Osteoblast (primary cell): Measurements from ENCODE around the gene PBX2. TPM values are rescaled to one million over a fixed set of nuclear protein-coding genes. Genes with fewer than 3 reads are reported as not detected.
A peak's percentile ranks its signal among the peaks of the same experiment; 100 is the strongest.

Experiments
- DNase-seq: peaks from one replicate; pipeline ENCODE4 v3.0.0; 2011; ENCODE audit warnings: low spot score, mixed read lengths; ENCODE audit not compliant: insufficient read length; ENCODE audit errors: missing footprints
- H2AFZ ChIP-seq: 2 replicates; pipeline ENCODE4 v1.6.0; 2011; ENCODE audit warnings: mild to moderate bottlenecking, low read length
- H3K27ac ChIP-seq: 2 replicates; pipeline ENCODE4 v1.5.1; 2011; ENCODE audit warnings: mild to moderate bottlenecking, low read depth, low read length, moderate library complexity
- H3K27me3 ChIP-seq: 2 replicates; pipeline ENCODE4 v1.6.0; 2012; ENCODE audit warnings: mild to moderate bottlenecking, control low read depth, inconsistent platforms, low read length, moderate library complexity; ENCODE audit not compliant: insufficient read depth
- H3K36me3 ChIP-seq: 2 replicates; pipeline ENCODE4 v1.5.1; 2011; ENCODE audit warnings: mild to moderate bottlenecking, low read length, control low read depth, moderate library complexity; ENCODE audit not compliant: insufficient read depth
- H3K4me1 ChIP-seq: 2 replicates; pipeline ENCODE4 v1.5.1; 2011; ENCODE audit warnings: mild to moderate bottlenecking, low read length, control low read depth, moderate library complexity; ENCODE audit not compliant: insufficient read depth
- H3K4me2 ChIP-seq: 2 replicates; pipeline ENCODE4 v1.6.0; 2011; ENCODE audit warnings: mild to moderate bottlenecking, low read length; ENCODE audit not compliant: insufficient read depth
- H3K4me3 ChIP-seq: fragments of 200-600 bp; sonication (generic); 3 replicates; pipeline ENCODE4 v1.5.1; 2012; ENCODE audit warnings: mild to moderate bottlenecking, low read length, inconsistent platforms; ENCODE audit not compliant: insufficient read depth
- H3K79me2 ChIP-seq: 2 replicates; pipeline ENCODE4 v1.6.0; 2012; ENCODE audit warnings: mild to moderate bottlenecking, low read length, control low read depth, inconsistent platforms; ENCODE audit not compliant: insufficient read depth
- H3K9me3 ChIP-seq: 2 replicates; pipeline ENCODE4 v1.5.1; 2011; ENCODE audit warnings: low read depth, low read length, control low read depth
- H4K20me1 ChIP-seq: 2 replicates; pipeline ENCODE4 v1.6.0; 2012; ENCODE audit warnings: mild to moderate bottlenecking, low read length, control low read depth; ENCODE audit not compliant: insufficient read depth
- CTCF ChIP-seq: IDR thresholded peaks from 2 replicates; pipeline ENCODE4 v1.5.1; 2011; ENCODE audit warnings: mild to moderate bottlenecking, low read depth, low read length, moderate library complexity; ENCODE audit errors: extremely low read depth
- total RNA-seq: library from RNA; depleted of rRNA; stranded (reverse); fragments of >200 nt; gene quantifications from 2 replicates; pipeline ENCODE4 v1.2.3, GENCODE V29; 2012

The PBX2 gene
- total RNA-seq, 1 donor = 17.4 TPM

DNA sequence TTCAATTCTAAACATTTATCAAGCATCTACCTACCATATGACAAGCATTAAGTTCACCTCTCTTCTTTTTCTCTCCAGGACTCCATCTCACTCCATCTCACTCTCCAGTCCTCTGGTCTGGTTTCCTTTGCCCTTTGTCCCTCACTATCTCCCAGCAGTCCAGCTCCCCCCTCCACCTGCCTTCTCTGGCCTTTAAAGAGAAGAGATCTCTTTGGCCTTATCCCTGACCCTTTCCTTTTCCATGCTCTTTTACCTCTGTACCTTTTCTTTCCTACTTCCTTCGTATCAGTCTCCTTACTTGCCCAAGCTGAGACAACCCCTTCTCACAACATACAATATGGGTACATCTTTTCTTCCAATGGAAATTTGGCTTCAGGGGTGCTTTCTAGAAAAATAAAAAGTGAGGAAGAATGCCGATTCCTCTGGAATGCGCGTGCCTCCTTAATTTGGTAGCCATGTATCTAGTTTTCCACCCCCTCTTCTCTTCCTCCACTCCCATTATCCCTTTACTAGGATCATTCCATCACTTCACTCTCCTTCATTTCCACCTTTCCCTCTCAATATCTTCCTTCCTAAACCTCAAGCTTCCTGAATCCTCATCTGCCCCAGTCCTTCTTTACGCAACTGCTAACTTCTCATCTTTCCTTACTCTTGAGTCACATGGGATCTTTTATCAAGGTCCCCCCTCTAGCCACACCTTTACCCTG is 13.4 kb downstream of the PBX2 start:
- Histone ChIP-seq H4K20me1 (no peaks in the 10 kb centered on the region), H3K4me1 (peaks cover 35% of the 10 kb centered on the region), H3K27ac (peak overlapping the region; percentile 93), H3K79me2 (peaks cover 47% of the 10 kb centered on the region), H3K27me3 (no peaks in the 10 kb centered on the region), H3K4me3 (peak overlapping the region; percentile 86), H2AFZ (peak overlapping the region; percentile 93), H3K4me2 (peak overlapping the region; percentile 99), H3K36me3 (peaks cover 13% of the 10 kb centered on the region), H3K9me3 (no peaks in the 10 kb centered on the region)
- DNase-seq = peak; percentile 73
- TF ChIP-seq CTCF = no peak

DNA sequence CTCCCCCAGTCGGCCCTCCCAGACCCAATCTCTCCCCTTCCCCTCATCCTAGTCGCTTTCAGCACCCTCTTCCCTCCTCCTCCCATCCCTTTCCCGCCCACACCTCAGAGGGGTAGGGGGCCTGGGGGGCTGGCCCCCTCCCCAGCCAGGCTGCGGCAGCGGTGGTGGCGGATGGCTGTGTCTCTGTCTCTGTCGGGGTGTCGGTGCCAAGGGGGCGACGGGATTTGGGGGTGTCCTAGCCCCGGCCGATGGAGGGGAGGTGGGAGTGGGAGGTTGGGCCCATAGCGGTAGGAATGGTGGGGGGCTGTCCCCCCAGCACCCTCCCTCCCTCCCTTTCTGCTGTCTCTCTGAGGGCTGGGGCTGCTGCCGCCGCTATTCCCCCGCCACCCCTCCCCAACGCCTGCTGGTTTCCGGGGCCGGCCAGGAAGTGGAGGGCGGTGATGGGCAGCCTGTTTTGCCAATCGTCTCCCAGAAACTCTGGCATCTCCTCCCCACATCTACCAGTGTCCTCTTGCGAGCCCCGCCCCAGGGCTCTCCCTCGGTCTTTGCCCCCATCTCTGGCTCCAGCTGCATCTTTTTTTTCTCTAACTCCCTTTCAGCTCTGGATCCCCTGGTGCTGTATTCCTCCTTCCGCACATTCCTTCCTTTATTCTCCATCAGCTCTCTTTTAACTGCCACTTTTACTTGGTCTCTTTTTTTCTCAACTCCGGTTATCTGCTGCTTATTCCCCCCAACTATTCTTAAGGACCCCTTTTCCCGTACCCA is 14.1 kb downstream of the PBX2 start, which contains the start of gene AGPAT1:
Gene AGPAT1, minus strand, starts transcription at position 374 of the 765 bp plus-strand sequence. CDS start 4,588 bp downstream, outside the sequence.
- Histone ChIP-seq H3K36me3 (peaks cover 13% of the 10 kb centered on the region), H2AFZ (peak within 1 kb of the TSS; percentile 93), H3K9me3 (no peaks in the 10 kb centered on the region), H3K4me3 (peak within 1 kb of the TSS; percentile 86), H3K4me1 (peaks cover 35% of the 10 kb centered on the region), H4K20me1 (peaks cover 2% of the 10 kb centered on the region), H3K27me3 (no peaks in the 10 kb centered on the region), H3K4me2 (peak within 1 kb of the TSS; percentile 99), H3K79me2 (peaks cover 50% of the 10 kb centered on the region), H3K27ac (peak within 1 kb of the TSS; percentile 93)
- peak; percentile 99 for DNase-seq
- TF ChIP-seq CTCF = no peak

DNA sequence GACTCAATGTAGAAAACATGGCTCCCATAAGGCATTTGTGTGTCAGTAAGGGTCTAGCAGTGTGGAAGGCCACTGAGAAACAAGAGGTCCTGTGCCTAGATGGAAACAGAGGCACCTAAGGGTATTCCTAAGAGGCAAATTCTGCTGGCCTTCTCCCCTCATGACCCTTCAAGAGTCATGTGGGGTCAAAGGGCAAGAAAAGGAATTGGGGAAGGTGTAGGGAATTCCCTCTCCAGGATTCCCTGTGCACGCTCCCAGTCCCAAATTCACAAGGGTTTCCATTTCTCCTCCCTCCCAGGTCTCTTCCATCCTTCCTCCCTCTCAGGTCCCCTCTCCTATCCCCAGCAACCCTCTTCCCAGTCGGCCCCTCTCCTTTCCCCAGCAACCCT is 14.7 kb downstream of the PBX2 start:
- peak; percentile 56 for DNase-seq
- Histone ChIP-seq H3K4me3 (peak overlapping the region; percentile 86), H2AFZ (peak overlapping the region; percentile 54), H3K4me1 (peaks cover 35% of the 10 kb centered on the region), H3K79me2 (peaks cover 50% of the 10 kb centered on the region), H3K27me3 (no peaks in the 10 kb centered on the region), H3K36me3 (peaks cover 13% of the 10 kb centered on the region), H3K9me3 (no peaks in the 10 kb centered on the region), H3K4me2 (peak overlapping the region; percentile 99), H3K27ac (peak overlapping the region; percentile 64), H4K20me1 (peaks cover 2% of the 10 kb centered on the region)
- TF ChIP-seq CTCF = no peak

- no peak overlapping the region for H2AFZ ChIP-seq
- no peak for TF ChIP-seq CTCF
- no peak overlapping the region for H3K27ac ChIP-seq
- peaks cover 2% of the 10 kb centered on the region for H4K20me1 ChIP-seq
- H3K27me3 ChIP-seq = no peaks in the 10 kb centered on the region
- H3K4me3 ChIP-seq = peak overlapping the region; percentile 86
- H3K79me2 ChIP-seq = peaks cover 49% of the 10 kb centered on the region
- peaks cover 35% of the 10 kb centered on the region for H3K4me1 ChIP-seq
- H3K36me3 ChIP-seq = peaks cover 16% of the 10 kb centered on the region
- H3K9me3 ChIP-seq = no peaks in the 10 kb centered on the region
- H3K4me2 ChIP-seq = peak overlapping the region; percentile 99
- DNase-seq = no peak
Observed at GRCh38 chr6:32174416-32174815, 15.6 kb downstream of the PBX2 start.
